ENCODE results near the gene SNRNP25. TPM values are rescaled to one million over a fixed set of nuclear protein-coding genes. Genes with fewer than 3 reads are reported as not detected.
A peak's percentile ranks its signal among the peaks of the same experiment; 100 is the strongest.

SNRNP25 gene
- total RNA-seq, 3 donors from 2014 or later: 18.8 to 24.9 (median 20.6) TPM

DNA sequence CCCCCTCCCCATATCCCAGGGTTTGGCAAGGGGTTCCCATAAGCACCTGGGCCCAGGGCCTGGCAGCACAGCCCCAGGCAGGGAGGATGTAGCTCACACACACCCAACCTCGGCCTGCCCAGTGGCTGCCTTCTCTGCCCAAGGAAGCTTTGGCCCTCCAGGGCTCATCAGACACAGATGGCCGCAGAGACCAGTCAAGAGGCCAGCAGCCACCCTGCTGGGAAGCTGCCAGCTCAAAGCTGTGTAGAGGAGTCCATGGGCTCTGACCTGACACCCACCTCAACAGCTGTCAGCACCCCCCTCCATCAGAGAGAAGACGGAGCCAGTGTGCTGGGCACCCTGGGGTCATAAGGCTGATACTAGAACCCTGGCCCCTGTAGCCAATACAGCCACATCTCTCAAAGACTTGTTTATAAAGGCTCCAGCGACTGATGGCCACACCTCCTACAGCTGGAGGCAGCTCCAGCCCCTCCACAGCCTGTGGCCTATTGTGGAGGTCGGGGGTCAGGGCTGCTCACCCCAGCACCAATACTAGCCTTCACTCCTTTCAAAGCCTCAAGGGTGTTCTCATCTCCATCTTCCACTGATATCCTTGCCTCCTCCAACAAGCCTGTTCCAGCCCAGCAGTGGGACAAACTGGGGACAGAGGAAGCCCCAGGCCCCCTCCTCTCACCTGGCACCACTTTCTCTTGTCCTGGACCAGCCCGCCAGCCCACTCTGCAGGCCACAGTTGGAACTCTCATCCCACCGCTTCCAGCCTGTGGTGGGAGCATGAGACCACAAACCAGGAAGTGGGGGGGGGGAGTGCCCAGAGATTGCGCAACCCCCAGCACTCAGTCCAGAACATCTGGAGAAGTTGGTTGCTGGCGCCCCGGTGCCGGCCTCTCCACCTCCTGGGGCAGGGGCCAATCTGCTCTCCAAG is 22.2 kb downstream of the SNRNP25 start:
- no peaks in the 10 kb centered on the region for H3K9me3 ChIP-seq
- H3K4me3 ChIP-seq: no peak overlapping the region
- TF ChIP-seq, protein P1, sequence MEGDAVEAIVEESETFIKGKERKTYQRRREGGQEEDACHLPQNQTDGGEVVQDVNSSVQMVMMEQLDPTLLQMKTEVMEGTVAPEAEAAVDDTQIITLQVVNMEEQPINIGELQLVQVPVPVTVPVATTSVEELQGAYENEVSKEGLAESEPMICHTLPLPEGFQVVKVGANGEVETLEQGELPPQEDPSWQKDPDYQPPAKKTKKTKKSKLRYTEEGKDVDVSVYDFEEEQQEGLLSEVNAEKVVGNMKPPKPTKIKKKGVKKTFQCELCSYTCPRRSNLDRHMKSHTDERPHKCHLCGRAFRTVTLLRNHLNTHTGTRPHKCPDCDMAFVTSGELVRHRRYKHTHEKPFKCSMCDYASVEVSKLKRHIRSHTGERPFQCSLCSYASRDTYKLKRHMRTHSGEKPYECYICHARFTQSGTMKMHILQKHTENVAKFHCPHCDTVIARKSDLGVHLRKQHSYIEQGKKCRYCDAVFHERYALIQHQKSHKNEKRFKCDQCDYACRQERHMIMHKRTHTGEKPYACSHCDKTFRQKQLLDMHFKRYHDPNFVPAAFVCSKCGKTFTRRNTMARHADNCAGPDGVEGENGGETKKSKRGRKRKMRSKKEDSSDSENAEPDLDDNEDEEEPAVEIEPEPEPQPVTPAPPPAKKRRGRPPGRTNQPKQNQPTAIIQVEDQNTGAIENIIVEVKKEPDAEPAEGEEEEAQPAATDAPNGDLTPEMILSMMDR (IDR thresholded peaks at IDR 0.05): no peak
- DNase-seq (peak; percentile 68 to 78 (median 70)), ATAC-seq (no peak)
- no peaks in the 10 kb centered on the region for H3K36me3 ChIP-seq (ENCODE audit: low read depth)
- H3K4me1 ChIP-seq (ENCODE audit: low read depth): peaks cover 46% of the 10 kb centered on the region
- intact Hi-C loops (cut with DNase I, micrococcal nuclease): no loop called here

GRCh38 chr16:76535-77272 is 23.1 kb downstream of the SNRNP25 start:
- DNase-seq (peak; percentile 70 to 85 (median 81)), ATAC-seq (peak; percentile 32)
- Histone ChIP-seq H3K36me3 (ENCODE audit: low read depth) (no peaks in the 10 kb centered on the region), H3K9me3 (no peaks in the 10 kb centered on the region), H3K4me1 (ENCODE audit: low read depth) (peaks cover 37% of the 10 kb centered on the region), H3K4me3 (no peak overlapping the region)
- TF ChIP-seq, protein P1 (IDR thresholded peaks at IDR 0.05): no peak
- intact Hi-C loops (cut with DNase I, micrococcal nuclease): no loop called here

- Histone ChIP-seq H3K4me1 (ENCODE audit: low read depth) (peaks cover 34% of the 10 kb centered on the region), H3K9me3 (no peaks in the 10 kb centered on the region), H3K36me3 (ENCODE audit: low read depth) (no peaks in the 10 kb centered on the region), H3K4me3 (peak overlapping the region; percentile 72)
- ATAC-seq (peak; percentile 56), DNase-seq (peak; percentile 57 to 81 (median 74))
- intact Hi-C loops (cut with DNase I, micrococcal nuclease): no loop called here
- TF ChIP-seq, protein P1 (IDR thresholded peaks at IDR 0.05): no peak
These were observed 23.7 kb downstream of the SNRNP25 start for GRCh38 chr16:77273-77806.

DNA sequence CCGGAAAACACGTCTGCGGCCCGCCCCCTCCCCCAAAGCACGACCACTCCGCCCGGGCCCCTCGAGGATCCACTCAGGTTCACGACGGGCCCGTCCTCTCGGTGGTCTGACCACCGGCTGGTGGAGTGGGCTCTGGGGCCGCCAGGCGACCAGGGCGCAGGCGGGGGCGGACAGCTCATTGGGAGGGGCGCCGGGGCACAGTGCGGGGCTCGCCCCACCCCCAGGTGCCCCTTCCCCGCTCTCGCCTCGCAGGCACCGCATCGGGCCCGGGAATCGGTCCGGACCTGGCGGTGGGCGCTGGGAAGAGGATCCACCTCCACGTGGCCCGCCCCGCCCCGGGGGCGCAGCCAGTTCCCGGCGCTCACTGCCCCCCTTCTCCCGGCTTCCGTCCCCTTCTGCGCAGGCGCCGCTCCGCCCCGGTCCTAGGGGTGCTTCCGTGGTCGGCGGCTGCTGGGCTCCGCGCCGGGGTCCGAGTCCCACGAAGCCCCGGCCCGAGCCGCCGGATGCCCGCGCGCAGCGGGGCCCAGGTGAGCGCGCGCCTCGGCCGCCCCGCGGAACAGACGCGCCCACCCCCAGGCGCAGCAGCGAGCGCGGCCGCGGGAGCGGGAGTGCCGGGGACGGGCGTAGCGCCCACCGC is 24.3 kb downstream of the SNRNP25 start, which contains the start of gene MPG:
MPG (plus strand) TSS at position 419 of the 637 bp plus-strand sequence; CDS start at position 504, 85 bp downstream.
- peaks cover 31% of the 10 kb centered on the region for H3K4me1 ChIP-seq (ENCODE audit: low read depth)
- H3K9me3 ChIP-seq: no peaks in the 10 kb centered on the region
- DNase-seq: peak; percentile 89 to 94 (median 91)
- H3K36me3 ChIP-seq (ENCODE audit: low read depth): no peaks in the 10 kb centered on the region
- peak; percentile 84 for ATAC-seq
- peak within 1 kb of the TSS; percentile 72 for H3K4me3 ChIP-seq
- TF ChIP-seq, protein P1 (IDR thresholded peaks at IDR 0.05): no peak
- intact Hi-C loops (cut with DNase I, micrococcal nuclease): no loop called here
